Measurements from ENCODE around the gene STKLD1. TPM values are rescaled to one million over a fixed set of nuclear protein-coding genes. Genes with fewer than 3 reads are reported as not detected.

STKLD1 gene
- total RNA-seq, 1 donor from 2014 or later: 1.3 TPM

DNA sequence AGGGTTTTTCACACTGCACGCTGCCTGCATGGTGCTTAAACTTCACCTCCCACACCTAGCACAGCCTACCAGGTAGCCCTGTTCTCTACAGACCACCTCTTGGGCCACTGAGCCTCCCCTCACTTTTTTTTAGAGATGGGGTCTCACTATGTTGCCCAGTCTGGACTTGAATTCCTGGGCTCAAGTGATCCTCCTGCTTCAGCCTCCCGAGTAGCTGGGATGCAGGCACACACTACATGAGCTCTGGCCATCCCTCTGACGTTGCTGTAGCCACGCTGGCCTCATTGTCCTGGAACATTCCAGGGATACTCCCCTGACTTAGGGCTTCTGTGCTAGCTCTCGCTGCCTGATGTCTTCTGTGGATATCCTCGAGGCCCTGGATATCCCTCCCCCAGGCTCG lies 76.4 kb downstream of the STKLD1 start:
- no peak for DNase-seq (ENCODE audit: low read depth)

GRCh38 chr9:133453651-133454050 lies 77.5 kb downstream of the STKLD1 start:
- DNase-seq (ENCODE audit: low read depth): no peak
- H3K4me3 ChIP-seq (ENCODE audit: low read depth, low read length): no peak overlapping the region
- TF ChIP-seq, protein P1, sequence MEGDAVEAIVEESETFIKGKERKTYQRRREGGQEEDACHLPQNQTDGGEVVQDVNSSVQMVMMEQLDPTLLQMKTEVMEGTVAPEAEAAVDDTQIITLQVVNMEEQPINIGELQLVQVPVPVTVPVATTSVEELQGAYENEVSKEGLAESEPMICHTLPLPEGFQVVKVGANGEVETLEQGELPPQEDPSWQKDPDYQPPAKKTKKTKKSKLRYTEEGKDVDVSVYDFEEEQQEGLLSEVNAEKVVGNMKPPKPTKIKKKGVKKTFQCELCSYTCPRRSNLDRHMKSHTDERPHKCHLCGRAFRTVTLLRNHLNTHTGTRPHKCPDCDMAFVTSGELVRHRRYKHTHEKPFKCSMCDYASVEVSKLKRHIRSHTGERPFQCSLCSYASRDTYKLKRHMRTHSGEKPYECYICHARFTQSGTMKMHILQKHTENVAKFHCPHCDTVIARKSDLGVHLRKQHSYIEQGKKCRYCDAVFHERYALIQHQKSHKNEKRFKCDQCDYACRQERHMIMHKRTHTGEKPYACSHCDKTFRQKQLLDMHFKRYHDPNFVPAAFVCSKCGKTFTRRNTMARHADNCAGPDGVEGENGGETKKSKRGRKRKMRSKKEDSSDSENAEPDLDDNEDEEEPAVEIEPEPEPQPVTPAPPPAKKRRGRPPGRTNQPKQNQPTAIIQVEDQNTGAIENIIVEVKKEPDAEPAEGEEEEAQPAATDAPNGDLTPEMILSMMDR (conservative IDR thresholded peaks at IDR 0.05; ENCODE audit: low read depth, low read length): no peak

More for the DNA sequence above, 76.4 kb downstream of the STKLD1 start:
- TF ChIP-seq, protein P1 (conservative IDR thresholded peaks at IDR 0.05; ENCODE audit: low read depth, low read length): no peak
- no peak overlapping the region for H3K4me3 ChIP-seq (ENCODE audit: low read depth, low read length)

DNA sequence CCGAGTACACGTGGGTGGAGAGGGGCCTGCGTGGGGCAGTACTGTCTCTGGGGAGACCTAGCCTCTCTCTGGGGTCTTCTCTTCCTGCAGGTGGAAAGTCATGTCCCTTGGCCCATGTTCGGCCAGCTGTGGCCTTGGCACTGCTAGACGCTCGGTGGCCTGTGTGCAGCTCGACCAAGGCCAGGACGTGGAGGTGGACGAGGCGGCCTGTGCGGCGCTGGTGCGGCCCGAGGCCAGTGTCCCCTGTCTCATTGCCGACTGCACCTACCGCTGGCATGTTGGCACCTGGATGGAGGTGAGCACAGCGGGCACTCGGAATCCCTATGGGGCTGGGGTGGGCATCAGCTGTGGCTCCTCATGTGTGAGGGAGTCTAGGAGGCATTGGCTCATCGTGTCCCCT lies 78.2 kb downstream of the STKLD1 start:
- TF ChIP-seq, protein P1 (conservative IDR thresholded peaks at IDR 0.05; ENCODE audit: low read depth, low read length): no peak
- H3K4me3 ChIP-seq (ENCODE audit: low read depth, low read length): no peak overlapping the region
- no peak for DNase-seq (ENCODE audit: low read depth)

DNA sequence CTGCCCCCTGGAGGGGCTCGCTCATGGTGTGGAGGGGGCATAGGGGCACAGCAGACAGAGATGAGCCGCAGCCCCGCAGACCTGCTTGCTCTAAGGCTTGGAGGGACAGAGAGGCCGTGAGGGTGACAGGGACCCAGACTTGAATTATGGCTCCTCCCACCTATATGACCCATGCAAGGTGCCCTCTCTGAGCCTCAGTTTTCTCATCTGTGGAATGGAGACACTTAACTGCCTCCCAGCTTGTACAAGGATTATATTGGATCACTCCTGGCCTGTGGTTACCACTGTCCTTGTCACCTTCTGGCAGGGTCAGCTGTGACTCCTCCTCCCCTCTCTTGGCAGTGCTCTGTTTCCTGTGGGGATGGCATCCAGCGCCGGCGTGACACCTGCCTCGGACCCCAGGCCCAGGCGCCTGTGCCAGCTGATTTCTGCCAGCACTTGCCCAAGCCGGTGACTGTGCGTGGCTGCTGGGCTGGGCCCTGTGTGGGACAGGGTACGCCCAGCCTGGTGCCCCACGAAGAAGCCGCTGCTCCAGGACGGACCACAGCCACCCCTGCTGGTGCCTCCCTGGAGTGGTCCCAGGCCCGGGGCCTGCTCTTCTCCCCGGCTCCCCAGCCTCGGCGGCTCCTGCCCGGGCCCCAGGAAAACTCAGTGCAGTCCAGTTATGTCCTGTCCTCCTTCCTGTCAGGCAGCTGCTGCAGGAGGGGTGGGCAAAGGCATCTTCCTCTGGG lies 78.9 kb downstream of the STKLD1 start:
- H3K4me3 ChIP-seq (ENCODE audit: low read depth, low read length): no peak overlapping the region
- no peak for DNase-seq (ENCODE audit: low read depth)
- TF ChIP-seq, protein P1 (conservative IDR thresholded peaks at IDR 0.05; ENCODE audit: low read depth, low read length): no peak

Other genes with a start within 250 kb of the STKLD1 start
- 9.8 and 10.0 TPM in 2 replicates for gene GBGT1, start 212.5 kb upstream of the STKLD1 start, total RNA-seq
- gene OBP2B, start 167.1 kb upstream of the STKLD1 start, total RNA-seq: not detected in 2 replicates
- gene ABO, start 101.2 kb upstream of the STKLD1 start, total RNA-seq: 0.65 and 2.5 TPM in 2 replicates
- 16.7 and 20.7 TPM in 2 replicates for gene SURF6, start 40.2 kb upstream of the STKLD1 start, total RNA-seq
- gene MED22, start 28.2 kb upstream of the STKLD1 start, total RNA-seq: 18.4 and 30.0 TPM in 2 replicates
- 2,685 and 3,393 TPM in 2 replicates for gene RPL7A, start 28.1 kb upstream of the STKLD1 start, total RNA-seq
- 27.3 and 31.3 TPM in 2 replicates for gene SURF1, start 19.9 kb upstream of the STKLD1 start, total RNA-seq
- gene SURF2, start 19.8 kb upstream of the STKLD1 start, total RNA-seq: 27.6 and 45.4 TPM in 2 replicates
- gene SURF4, start 306 bp upstream of the STKLD1 start, total RNA-seq: 125 and 252 TPM in 2 replicates
- 24.4 and 30.4 TPM in 2 replicates for gene REXO4, start 41.6 kb downstream of the STKLD1 start, total RNA-seq
- 0.22 and 0.75 TPM in 2 replicates for gene ADAMTS13, start 46.0 kb downstream of the STKLD1 start, total RNA-seq
- gene CACFD1, start 83.6 kb downstream of the STKLD1 start, total RNA-seq: 4.3 and 11.0 TPM in 2 replicates
- gene SLC2A6, start 102.7 kb downstream of the STKLD1 start, total RNA-seq: 29.2 and 40.5 TPM in 2 replicates
- not detected in 2 replicates for gene MYMK, start 148.6 kb downstream of the STKLD1 start, total RNA-seq
- gene ADAMTSL2, start 158.3 kb downstream of the STKLD1 start, total RNA-seq: not detected in 2 replicates
- gene FAM163B, start 233.0 kb downstream of the STKLD1 start, total RNA-seq: not detected in 2 replicates

Measured in epithelial cell of proximal tubule (primary cell).